GM15510 (cell line): ENCODE measurements around the gene SMYD3.

ENCODE experiments used
- POLR2A ChIP-seq: IDR thresholded peaks from 3 replicates; pipeline ENCODE4 v1.6.1; 2011; ENCODE audit warnings: borderline replicate concordance; ENCODE audit not compliant: insufficient read length; ENCODE audit errors: extremely low read depth

The SMYD3 gene

DNA sequence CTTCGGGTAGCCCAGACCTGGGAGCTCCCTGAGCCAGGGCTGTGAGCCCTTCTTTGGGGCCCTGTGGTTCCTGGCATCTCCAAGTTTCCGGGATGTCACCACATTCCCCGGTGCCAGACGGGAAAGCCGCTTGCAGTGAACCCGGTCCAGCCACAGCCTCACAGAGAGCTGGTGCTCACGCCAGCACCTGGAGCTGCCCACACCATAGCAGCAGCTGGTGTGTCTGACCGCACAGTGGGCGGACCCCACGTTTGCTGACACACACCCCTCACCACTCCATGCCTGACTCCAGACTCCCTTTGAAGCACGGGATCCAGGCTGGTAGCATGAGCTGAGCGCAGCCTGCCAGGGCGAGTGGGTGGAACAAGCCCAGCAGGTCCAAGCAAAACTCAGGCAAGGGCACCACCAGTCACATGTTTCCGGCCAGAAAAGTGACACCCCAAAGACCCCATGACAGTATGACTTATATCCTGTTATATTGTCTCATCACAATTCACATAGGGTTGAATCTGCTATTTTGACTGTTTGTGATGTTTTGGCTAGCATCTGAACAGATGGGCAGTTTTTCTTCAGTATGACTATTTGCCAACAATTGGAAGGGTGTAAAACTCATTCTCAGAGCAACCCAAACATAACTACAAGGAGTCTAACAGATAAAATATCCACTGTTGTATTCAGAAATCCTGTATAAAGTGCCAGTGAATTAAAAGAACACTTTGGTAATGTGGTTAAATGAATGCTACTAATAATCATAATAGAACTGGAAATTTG lies 285.4 kb downstream of the SMYD3 start:
- TF ChIP-seq POLR2A: no peak

DNA sequence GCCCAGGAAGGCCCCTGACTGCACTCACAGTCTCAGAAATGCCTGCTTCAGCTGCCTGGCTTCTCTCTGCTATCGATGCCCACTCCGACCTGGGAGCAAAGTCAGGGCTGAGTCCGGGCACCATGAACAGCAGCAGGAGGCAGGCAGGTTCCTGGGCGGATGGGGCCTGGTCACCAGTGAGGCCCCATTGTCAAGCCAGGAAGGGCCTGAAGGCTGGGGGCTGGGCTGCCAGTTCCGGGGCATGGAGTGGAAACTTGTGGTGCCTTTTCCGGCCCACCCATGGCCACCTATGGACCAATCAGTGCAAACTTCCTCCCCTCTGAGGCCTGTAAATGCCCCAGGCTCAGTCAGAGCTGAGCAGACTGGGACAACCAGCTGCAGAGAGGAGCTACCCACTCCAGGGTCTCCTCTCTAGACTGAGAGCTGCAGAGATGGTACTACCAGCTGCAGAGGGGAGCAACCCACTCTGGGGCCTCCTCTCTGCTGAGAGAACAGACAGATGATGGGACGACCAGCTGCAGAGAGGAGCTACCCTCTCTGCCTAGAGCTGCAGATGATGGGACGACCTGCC lies 286.5 kb downstream of the SMYD3 start:
- TF ChIP-seq POLR2A: no peak

GRCh38 chr1:246219508-246220030 lies 287.5 kb downstream of the SMYD3 start:
- TF ChIP-seq POLR2A: no peak

- no peak for TF ChIP-seq POLR2A
These were observed 288.4 kb downstream of the SMYD3 start for GRCh38 chr1:246218686-246219085.

- TF ChIP-seq POLR2A: no peak
These were observed 290.2 kb downstream of the SMYD3 start for GRCh38 chr1:246216906-246217305.

DNA sequence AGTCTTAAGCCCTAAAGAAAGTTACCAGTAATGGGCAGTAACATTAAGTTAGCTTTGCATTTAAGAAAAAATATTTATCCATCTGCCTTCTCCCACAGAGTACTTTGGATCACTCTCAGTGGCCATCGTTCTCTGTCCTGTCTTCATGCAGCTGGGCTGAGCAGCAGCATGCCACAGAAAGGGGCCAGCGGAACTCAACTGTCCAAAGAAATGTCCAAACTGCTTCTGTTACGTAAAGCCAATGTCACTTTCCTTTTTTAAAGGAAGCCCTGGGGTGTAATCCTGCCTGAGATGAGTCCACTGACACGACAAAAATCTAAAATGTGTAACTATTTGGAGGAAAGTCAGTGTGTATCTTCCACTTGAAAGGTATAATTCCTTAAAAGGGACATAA lies 291.6 kb downstream of the SMYD3 start:
- TF ChIP-seq POLR2A: no peak

- TF ChIP-seq POLR2A: no peak
These were observed 292.2 kb downstream of the SMYD3 start for GRCh38 chr1:246214708-246215509.

DNA sequence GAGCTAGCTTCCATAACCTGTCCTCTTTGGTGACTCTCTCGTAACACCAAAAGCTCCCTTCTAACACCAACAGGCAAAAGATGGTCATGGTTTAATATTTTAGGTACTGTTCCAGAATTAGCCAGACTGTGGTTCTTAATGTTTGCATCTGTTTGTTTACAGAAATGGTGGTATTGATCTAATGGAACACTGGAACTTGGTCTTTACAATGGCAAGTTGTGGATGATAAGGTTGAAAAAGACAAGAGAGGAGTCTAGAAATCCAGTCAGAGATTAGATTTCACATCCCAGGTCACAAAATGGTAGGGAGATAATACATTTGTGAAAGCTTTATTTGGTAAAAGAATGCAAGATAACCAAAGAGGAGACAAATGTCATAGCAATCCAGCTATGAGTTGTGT lies 293.1 kb downstream of the SMYD3 start:
- TF ChIP-seq POLR2A: no peak

- TF ChIP-seq POLR2A: no peak
These were observed 293.6 kb downstream of the SMYD3 start for GRCh38 chr1:246213502-246213901.

DNA sequence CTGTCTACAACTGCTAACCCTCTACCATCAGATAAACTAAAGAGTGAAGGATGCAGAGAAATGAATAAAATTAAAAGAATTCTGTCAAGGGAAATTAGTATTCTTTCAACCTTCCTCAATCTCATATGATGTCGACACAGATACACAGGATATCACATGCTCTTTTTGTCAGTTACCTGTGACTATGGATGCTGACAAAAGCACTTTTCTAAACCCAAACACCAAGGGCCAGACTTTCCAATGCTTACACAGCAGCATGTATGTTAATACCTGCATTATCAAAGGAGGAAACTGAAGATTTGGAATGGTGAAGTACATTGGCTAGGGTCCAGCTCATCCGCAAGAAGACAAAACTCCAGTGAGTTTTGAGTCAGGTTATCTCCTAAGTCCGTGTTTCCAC lies 294.0 kb downstream of the SMYD3 start:
- no peak for TF ChIP-seq POLR2A

GRCh38 chr1:246212013-246212412 lies 295.1 kb downstream of the SMYD3 start:
- TF ChIP-seq POLR2A: no peak

DNA sequence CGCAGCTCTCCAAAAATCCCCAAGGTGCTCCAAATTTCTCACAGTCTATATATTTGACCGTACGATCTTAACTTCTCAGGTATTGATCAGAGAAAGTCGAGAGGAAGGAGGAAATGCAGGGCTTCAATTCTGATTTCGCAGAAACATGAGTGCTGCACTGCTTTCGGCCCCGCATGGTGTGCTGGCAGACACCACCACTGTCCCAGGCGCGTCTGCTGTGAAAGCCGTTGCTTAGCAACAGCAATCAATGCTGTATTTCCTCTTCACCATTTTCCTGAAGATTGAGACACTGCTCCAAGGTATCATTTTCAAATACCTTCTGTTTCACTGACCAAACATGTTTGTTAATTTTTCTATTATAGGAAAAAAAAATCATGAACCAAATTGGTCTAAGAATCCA lies 296.3 kb downstream of the SMYD3 start:
- no peak for TF ChIP-seq POLR2A

- TF ChIP-seq POLR2A: no peak
These were observed 299.0 kb downstream of the SMYD3 start for GRCh38 chr1:246208105-246208504.

DNA sequence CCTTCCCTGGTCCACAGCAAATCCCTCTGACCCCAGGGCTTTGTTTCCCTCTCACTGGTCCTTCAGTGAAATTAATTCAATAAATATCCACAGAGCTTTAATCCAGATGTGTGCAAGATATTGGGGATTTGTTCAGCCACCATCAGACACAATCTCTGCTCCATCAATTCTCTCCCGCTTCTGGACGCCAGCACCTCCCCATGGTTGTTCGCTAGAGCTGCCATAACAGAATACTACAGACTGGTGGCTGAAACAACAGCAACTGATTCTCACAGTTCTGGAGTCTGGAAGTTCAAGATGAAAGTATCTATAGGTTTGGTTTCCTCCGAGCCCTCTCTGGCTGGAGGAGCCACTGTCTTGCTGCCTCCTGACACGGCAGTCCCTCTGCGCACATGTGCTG lies 303.9 kb downstream of the SMYD3 start:
- TF ChIP-seq POLR2A: no peak

DNA sequence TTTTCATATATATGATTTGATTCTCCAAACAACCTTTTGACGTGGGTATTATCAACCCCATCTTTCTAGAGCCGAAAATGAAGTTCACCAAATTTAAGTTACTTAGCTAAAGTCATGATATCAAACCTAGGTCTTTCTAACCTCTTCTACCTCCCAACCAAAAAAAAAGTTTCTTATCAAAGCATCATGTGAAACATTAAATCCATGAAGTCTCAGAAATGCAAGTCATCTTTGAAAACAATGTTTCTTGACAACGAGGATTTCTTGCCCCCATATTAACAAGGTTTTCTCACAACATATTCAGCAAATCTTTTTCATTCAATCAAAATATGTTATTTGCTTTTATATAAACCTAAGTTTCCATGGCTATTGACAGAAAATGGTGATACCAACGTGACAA lies 306.3 kb downstream of the SMYD3 start:
- no peak for TF ChIP-seq POLR2A
